B cell (primary cell): ENCODE measurements around the gene DNAJA1. TPM values are rescaled to one million over a fixed set of nuclear protein-coding genes. Genes with fewer than 3 reads are reported as not detected.

Experiments used
- ATAC-seq: fragments of 200-7000 bp; cut with Tn5 transposase; one replicate; pipeline ENCODE4 v1.10.0; 2021; ENCODE audit warnings: low read depth, mild to moderate bottlenecking, moderate number of reproducible peaks, moderate library complexity
- CTCF ChIA-PET: fragments of 350-600 bp; sonication (Branson Sonifier 250); formaldehyde crosslinking; loops from one replicate; lab custom pipeline; 2021; ENCODE audit warnings: antibody characterized with exemption, inconsistent platforms; lab: Charles Lee
- POLR2A ChIA-PET: fragments of 350-600 bp; sonication (Branson Sonifier 250); formaldehyde crosslinking; loops from one replicate; lab custom pipeline; 2021; ENCODE audit warnings: antibody characterized with exemption; lab: Charles Lee
- DNase-seq: peaks from one replicate; pipeline ENCODE4 v3.0.0; 2013
- H2AFZ ChIP-seq: 2 replicates; pipeline ENCODE4 v1.6.1; 2012; ENCODE audit warnings: mild to moderate bottlenecking, low read depth, low read length; ENCODE audit not compliant: insufficient read depth, poor library complexity, severe bottlenecking
- H3K27ac ChIP-seq, 2 donors: 1 replicate in 1 of 2; 2 replicates in 1 of 2; pipeline ENCODE4 v1.5.1; 2012 to 2013; ENCODE audit warnings: low read length in 2 of 2, mild to moderate bottlenecking in 2 of 2, moderate library complexity in 1 of 2
- H3K27me3 ChIP-seq, 4 experiments: fragments of 200-600 bp in 1 of 4; sonication (generic) in 1 of 4; replicated peaks in 1 of 4; 1 replicate in 2 of 4; 2 replicates in 2 of 4; pipeline versions ENCODE4 v1.6.1 to v1.7.0; 2013 to 2016; ENCODE audit warnings: low read length in 3 of 4, mild to moderate bottlenecking in 2 of 4, mixed read lengths in 1 of 4, moderate library complexity in 1 of 4; ENCODE audit not compliant: insufficient read depth in 4 of 4, control insufficient read depth in 3 of 4; ENCODE audit errors: control extremely low read depth in 1 of 4
- H3K36me3 ChIP-seq, 2 experiments: replicated peaks in 1 of 2; 1 replicate in 1 of 2; 2 replicates in 1 of 2; pipeline versions ENCODE4 v1.6.1 to v1.7.1; 2013; ENCODE audit warnings: low read length in 1 of 2; ENCODE audit not compliant: insufficient read depth in 2 of 2, control insufficient read depth in 1 of 2; ENCODE audit errors: control extremely low read depth in 1 of 2, extremely low read depth in 1 of 2
- H3K4me1 ChIP-seq, 2 donors: fragments of 200-600 bp in 1 of 2; sonication (generic) in 1 of 2; 1 replicate in 1 of 2; 2 replicates in 1 of 2; pipeline versions ENCODE4 v1.5.1 to v1.6.1; 2013 to 2017; ENCODE audit warnings: low read length in 2 of 2; ENCODE audit not compliant: control insufficient read depth in 2 of 2, insufficient read depth in 2 of 2
- H3K4me2 ChIP-seq: replicated peaks from 2 replicates; pipeline ENCODE3; 2012; ENCODE audit warnings: mild to moderate bottlenecking, low read depth, low read length; ENCODE audit not compliant: poor library complexity, severe bottlenecking
- H3K4me3 ChIP-seq, 5 experiments: fragments of 200-600 bp in 1 of 5; sonication (generic) in 1 of 5; 1 replicate in 3 of 5; 2 replicates in 2 of 5; pipeline versions ENCODE4 v1.5.1 to v1.7.0; 2011 to 2016; ENCODE audit warnings: low read length in 4 of 5, mild to moderate bottlenecking in 4 of 5, low read depth in 2 of 5, control low read depth in 1 of 5, moderate library complexity in 1 of 5; ENCODE audit not compliant: insufficient read depth in 1 of 5; ENCODE audit errors: control extremely low read depth in 1 of 5, extremely low read depth in 1 of 5
- H3K79me2 ChIP-seq: fragments of 200-600 bp; sonication (generic); one replicate; pipeline ENCODE4 v1.6.0; 2016; ENCODE audit warnings: low read length; ENCODE audit not compliant: control insufficient read depth, insufficient read depth
- H3K9ac ChIP-seq: fragments of 200-600 bp; sonication (generic); 2 replicates; pipeline ENCODE4 v1.6.1; 2017; ENCODE audit warnings: mild to moderate bottlenecking, low read length, moderate library complexity
- H3K9me3 ChIP-seq, 3 donors: one replicate each; pipeline versions ENCODE4 v1.6.1 to v1.7.1; 2013; ENCODE audit warnings: low read length in 2 of 3; ENCODE audit not compliant: control insufficient read depth in 2 of 3, insufficient read depth in 1 of 3; ENCODE audit errors: control extremely low read depth in 1 of 3
- H4K20me1 ChIP-seq: 2 replicates; pipeline ENCODE4 v1.6.0; 2012; ENCODE audit warnings: mild to moderate bottlenecking, low read length; ENCODE audit not compliant: insufficient read depth, control insufficient read depth, poor library complexity, severe bottlenecking
- H3K27ac Mint-ChIP-seq: one replicate; pipeline ENCODE4 v1.8.0; 2021; ENCODE audit warnings: mixed read lengths
- H3K27me3 Mint-ChIP-seq: one replicate; pipeline ENCODE4 v1.8.0; 2021; ENCODE audit warnings: mixed read lengths
- H3K4me1 Mint-ChIP-seq: one replicate; pipeline ENCODE4 v1.8.0; 2021; ENCODE audit warnings: mixed read lengths
- H3K4me3 Mint-ChIP-seq: one replicate; pipeline ENCODE4 v1.8.0; 2021; ENCODE audit warnings: mixed read lengths
- H3K9me3 Mint-ChIP-seq: one replicate; pipeline ENCODE4 v1.8.0; 2022; ENCODE audit warnings: mixed read lengths; ENCODE audit not compliant: insufficient read depth
- EZH2 ChIP-seq: IDR thresholded peaks from 2 replicates; pipeline ENCODE4 v1.6.1; 2012; ENCODE audit warnings: borderline replicate concordance, low read depth, mild to moderate bottlenecking, moderate library complexity, low read length; ENCODE audit not compliant: insufficient read depth, poor library complexity, severe bottlenecking
- WGBS: methylation state at CpG from one replicate; pipeline ENCODE4 v1.1.5; 2013; ENCODE audit warnings: missing lambda C conversion rate; ENCODE audit not compliant: insufficient coverage; 5-methylcytosine and 5-hydroxymethylcytosine counted together
- intact Hi-C: fragments of 100-400 bp; cut with micrococcal nuclease; formaldehyde crosslinking; loops from one replicate; pipeline ENCODE4 v1.10.0; 2022
- polyA plus RNA-seq: library from polyadenylated mRNA; depleted of rRNA; stranded (reverse); fragments of >200 nt; gene quantifications from 2 replicates; pipeline ENCODE4 v1.2.3, GENCODE V29; 2012
- total RNA-seq, 2 donors: library from RNA; stranded (reverse); fragments of 120-200 nt in 1 of 2; gene quantifications; 1 replicate in 1 of 2; 2 replicates in 1 of 2; pipeline versions ENCODE4 v1.2.3 to v1.2.4, GENCODE V29; 2013 to 2022
- TF ChIP-seq, protein P1 (sequence below): fragments of 200-600 bp; IDR thresholded peaks from one replicate; pipeline ENCODE4 v1.8.0; 2022; ENCODE audit warnings: antibody characterized with exemption, mild to moderate bottlenecking

The DNAJA1 gene
- total and polyA plus RNA-seq, 2 donors (not counting 1 experiment from before 2014, with no cell fraction given), result 68.6 to 104 TPM

- no peak overlapping the region for H3K4me3 Mint-ChIP-seq
- no peak overlapping the region for H3K27ac Mint-ChIP-seq
- no peak for ATAC-seq
- ChIA-PET POLR2A (interaction anchor here (0.6 kb wide), 1 partner anchor 22 kb away, joined by 3 read pairs; no protein-coding TSS in a partner anchor), CTCF (no interaction called here)
- H3K36me3 ChIP-seq, result peaks cover 15 to 53% of the 10 kb centered on the region in 2 experiments
- peaks cover 7% of the 10 kb centered on the region for H3K79me2 ChIP-seq
- H4K20me1 ChIP-seq, result no peaks in the 10 kb centered on the region
- H3K4me2 ChIP-seq, result no peak overlapping the region
- H3K9me3 Mint-ChIP-seq, result no peaks in the 10 kb centered on the region
- peaks cover 14% of the 10 kb centered on the region for H3K4me1 Mint-ChIP-seq
- peaks cover 0 to 9% (median 0%) of the 10 kb centered on the region in 3 donors for H3K9me3 ChIP-seq
- H3K27me3 Mint-ChIP-seq, result no peaks in the 10 kb centered on the region
- H3K27ac ChIP-seq, result no peak overlapping the region
- H3K27me3 ChIP-seq, result no peaks in the 10 kb centered on the region
- no peak overlapping the region for H3K9ac ChIP-seq
- intact Hi-C loops, result no loop called here
- TF ChIP-seq EZH2, result no peak
- TF ChIP-seq, protein P1, sequence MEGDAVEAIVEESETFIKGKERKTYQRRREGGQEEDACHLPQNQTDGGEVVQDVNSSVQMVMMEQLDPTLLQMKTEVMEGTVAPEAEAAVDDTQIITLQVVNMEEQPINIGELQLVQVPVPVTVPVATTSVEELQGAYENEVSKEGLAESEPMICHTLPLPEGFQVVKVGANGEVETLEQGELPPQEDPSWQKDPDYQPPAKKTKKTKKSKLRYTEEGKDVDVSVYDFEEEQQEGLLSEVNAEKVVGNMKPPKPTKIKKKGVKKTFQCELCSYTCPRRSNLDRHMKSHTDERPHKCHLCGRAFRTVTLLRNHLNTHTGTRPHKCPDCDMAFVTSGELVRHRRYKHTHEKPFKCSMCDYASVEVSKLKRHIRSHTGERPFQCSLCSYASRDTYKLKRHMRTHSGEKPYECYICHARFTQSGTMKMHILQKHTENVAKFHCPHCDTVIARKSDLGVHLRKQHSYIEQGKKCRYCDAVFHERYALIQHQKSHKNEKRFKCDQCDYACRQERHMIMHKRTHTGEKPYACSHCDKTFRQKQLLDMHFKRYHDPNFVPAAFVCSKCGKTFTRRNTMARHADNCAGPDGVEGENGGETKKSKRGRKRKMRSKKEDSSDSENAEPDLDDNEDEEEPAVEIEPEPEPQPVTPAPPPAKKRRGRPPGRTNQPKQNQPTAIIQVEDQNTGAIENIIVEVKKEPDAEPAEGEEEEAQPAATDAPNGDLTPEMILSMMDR, result no peak
- 95% methylated on average over 2 of the region's 2 CpGs for WGBS
- no peak overlapping the region for H3K4me3 ChIP-seq
- DNase-seq, result no peak
- H2AFZ ChIP-seq, result no peak overlapping the region
- peaks cover 4 to 5% of the 10 kb centered on the region in 2 donors for H3K4me1 ChIP-seq
These were observed 24.7 kb downstream of the DNAJA1 start for GRCh38 chr9:33049680-33050361.

GRCh38 chr9:33051144-33051543, 26.1 kb downstream of the DNAJA1 start:
- H3K36me3 ChIP-seq, result peaks cover 22 to 60% of the 10 kb centered on the region in 2 experiments
- no peaks in the 10 kb centered on the region for H3K9me3 Mint-ChIP-seq
- H3K79me2 ChIP-seq, result peaks cover 7% of the 10 kb centered on the region
- no peak overlapping the region for H3K4me2 ChIP-seq
- peaks cover 4 to 5% of the 10 kb centered on the region in 2 donors for H3K4me1 ChIP-seq
- H3K4me3 Mint-ChIP-seq, result no peak overlapping the region
- no peaks in the 10 kb centered on the region for H4K20me1 ChIP-seq
- CTCF ChIA-PET, result no interaction called here
- intact Hi-C loops, result no loop called here
- H3K27ac Mint-ChIP-seq, result peak overlapping the region; percentile 64
- POLR2A ChIA-PET, result no interaction called here
- WGBS, result no CpG with 5 or more reads among the region's 4 CpGs
- peak; percentile 48 for DNase-seq
- H3K27me3 ChIP-seq, result no peaks in the 10 kb centered on the region
- TF ChIP-seq, protein P1, result no peak
- TF ChIP-seq EZH2, result no peak
- no peak for ATAC-seq
- H2AFZ ChIP-seq, result no peak overlapping the region
- H3K27me3 Mint-ChIP-seq, result no peaks in the 10 kb centered on the region
- H3K9ac ChIP-seq, result no peak overlapping the region
- peaks cover 0 to 9% (median 0%) of the 10 kb centered on the region in 3 donors for H3K9me3 ChIP-seq
- peak overlapping the region in 1 of 2 donors; percentile 25 for H3K27ac ChIP-seq
- no peak overlapping the region for H3K4me3 ChIP-seq
- H3K4me1 Mint-ChIP-seq, result peaks cover 11% of the 10 kb centered on the region
